ENCODE measurements around the gene FSTL4.

- no peak for TF ChIP-seq CTCF (conservative IDR thresholded peaks at IDR 0.05; ENCODE audit: low read length)
- TF ChIP-seq EZH2phosphoT487 (IDR thresholded peaks at IDR 0.05; ENCODE audit: borderline replicate concordance, low read depth, low read length): no peak
Observed at GRCh38 chr5:133229931-133230664, 382.2 kb downstream of the FSTL4 start.
